Ovary (tissue), 3 donors: Measurements from ENCODE around the gene ZNF532.

ENCODE experiments used
- CTCF ChIP-seq, 3 donors: fragments of 450-650 bp in 2 of 3; fragments of 200-600 bp in 1 of 3; IDR thresholded peaks; one replicate each; pipeline versions ENCODE4 v1.5.1 to v1.8.0; 2016 to 2022; ENCODE audit warnings: antibody characterized with exemption in 3 of 3, mild to moderate bottlenecking in 1 of 3
- EP300 ChIP-seq: sonication (generic); formaldehyde crosslinking; IDR thresholded peaks from one replicate; pipeline ENCODE4 v1.6.1; 2017; ENCODE audit warnings: antibody characterized with exemption
- POLR2A ChIP-seq: fragments of 450-650 bp; IDR thresholded peaks from one replicate; pipeline ENCODE4 v1.6.1; 2017; ENCODE audit warnings: antibody characterized with exemption, mild to moderate bottlenecking, moderate library complexity
- donor health status: DM: no; HTN: no; CAD: no.

GRCh38 chr18:58977223-58977622 is 112.5 kb downstream of the ZNF532 start:
- TF ChIP-seq CTCF (IDR thresholded peaks at IDR 0.05) (no peak), POLR2A (no peak), EP300 (no peak)
